IMR-90 (cell line): Measurements from ENCODE around the gene IFNLR1. TPM values are rescaled to one million over a fixed set of nuclear protein-coding genes. Genes with fewer than 3 reads are reported as not detected.

Experiments used
- ATAC-seq: fragments of 200-7000 bp; cut with Tn5 transposase; 2 replicates; pipeline ENCODE4 v1.9.1; 2020; ENCODE audit warnings: low read depth, mild to moderate bottlenecking, moderate library complexity
- BruUV-seq: library from RNA; stranded (reverse); fragments of 400-500 nt; replicated peaks from 2 replicates; lab custom pipeline; 2021; lab: Mats Ljungman, UMichigan
- CTCF ChIA-PET: fragments of 300-600 bp; formaldehyde crosslinking; extraction: SDS; loops from one replicate; lab custom pipeline; 2021; ENCODE audit warnings: antibody characterized with exemption; lab: Yijun Ruan, JAX
- POLR2A ChIA-PET: fragments of 300-600 bp; sonication (Branson Sonifier 250); formaldehyde crosslinking; loops from one replicate; lab custom pipeline; 2022; ENCODE audit warnings: antibody characterized with exemption; ENCODE audit not compliant: unreplicated experiment; lab: Charles Lee
- DNase-seq: peaks from one replicate; pipeline ENCODE4 v3.0.0; 2013
- H2AFZ ChIP-seq: replicated peaks from 2 replicates; pipeline ENCODE3; 2013; ENCODE audit warnings: low read length, mild to moderate bottlenecking; ENCODE audit not compliant: poor library complexity
- H2AK5ac ChIP-seq: 2 replicates; pipeline ENCODE4 v1.6.1; 2013; ENCODE audit warnings: low read depth, low read length, inconsistent platforms
- H2AK9ac ChIP-seq: replicated peaks from 2 replicates; pipeline ENCODE3; 2013; ENCODE audit warnings: mild to moderate bottlenecking, low read depth, low read length, moderate library complexity; ENCODE audit not compliant: poor library complexity
- H2BK120ac ChIP-seq: 2 replicates; pipeline ENCODE4 v1.6.1; 2013; ENCODE audit warnings: low read depth, low read length, inconsistent platforms
- H2BK15ac ChIP-seq: 3 replicates; pipeline ENCODE4 v1.6.1; 2013; ENCODE audit warnings: low read depth, low read length, inconsistent platforms
- H2BK20ac ChIP-seq: 2 replicates; pipeline ENCODE4 v1.6.1; 2013; ENCODE audit warnings: low read depth, mild to moderate bottlenecking, inconsistent platforms, low read length, moderate library complexity
- H2BK5ac ChIP-seq: 2 replicates; pipeline ENCODE4 v1.6.1; 2013; ENCODE audit warnings: mild to moderate bottlenecking, low read depth, low read length, inconsistent platforms; ENCODE audit not compliant: poor library complexity, severe bottlenecking
- H3K14ac ChIP-seq: replicated peaks from 2 replicates; pipeline ENCODE4 v1.6.1; 2013; ENCODE audit warnings: low read depth, low read length, inconsistent platforms
- H3K18ac ChIP-seq: 2 replicates; pipeline ENCODE4 v1.6.1; 2013; ENCODE audit warnings: low read depth, low read length, control low read depth
- H3K23ac ChIP-seq: 2 replicates; pipeline ENCODE4 v1.6.1; 2013; ENCODE audit warnings: low read depth, low read length, inconsistent platforms
- H3K27ac ChIP-seq: 2 replicates; pipeline ENCODE4 v1.5.1; 2013; ENCODE audit warnings: mild to moderate bottlenecking, control low read depth, low read length; ENCODE audit not compliant: insufficient read depth
- H3K27me3 ChIP-seq: 2 replicates; pipeline ENCODE4 v1.6.1; 2013; ENCODE audit warnings: low read length; ENCODE audit not compliant: control insufficient read depth, insufficient read depth
- H3K36me3 ChIP-seq: 2 replicates; pipeline ENCODE4 v1.6.1; 2013; ENCODE audit warnings: low read length, mixed read lengths; ENCODE audit not compliant: control insufficient read depth, insufficient read depth
- H3K4ac ChIP-seq: 2 replicates; pipeline ENCODE4 v1.6.1; 2013; ENCODE audit warnings: low read depth, low read length, inconsistent platforms
- H3K4me1 ChIP-seq: 2 replicates; pipeline ENCODE4 v1.6.1; 2013; ENCODE audit warnings: low read length, mixed read lengths; ENCODE audit not compliant: control insufficient read depth, insufficient read depth
- H3K4me2 ChIP-seq: 2 replicates; pipeline ENCODE4 v1.6.1; 2013; ENCODE audit warnings: low read depth, mild to moderate bottlenecking, control low read depth, low read length, moderate library complexity
- H3K4me3 ChIP-seq: 2 replicates; pipeline ENCODE4 v1.5.1; 2013; ENCODE audit warnings: low read depth, mild to moderate bottlenecking, control low read depth, low read length, moderate library complexity; ENCODE audit not compliant: insufficient read depth
- H3K56ac ChIP-seq: 2 replicates; pipeline ENCODE4 v1.6.1; 2013; ENCODE audit warnings: low read length, inconsistent platforms; ENCODE audit not compliant: insufficient read depth; ENCODE audit errors: extremely low read depth
- H3K79me1 ChIP-seq, 2 experiments: 2 replicates each; pipeline ENCODE4 v1.6.1; 2013; ENCODE audit warnings: low read length in 2 of 2, inconsistent platforms in 1 of 2, low read depth in 1 of 2
- H3K9ac ChIP-seq: 2 replicates; pipeline ENCODE4 v1.6.1; 2013; ENCODE audit warnings: low read depth, low read length, control low read depth
- H3K9me1 ChIP-seq: 2 replicates; pipeline ENCODE4 v1.6.1; 2013; ENCODE audit warnings: low read length, inconsistent platforms; ENCODE audit not compliant: insufficient read depth
- H3K9me3 ChIP-seq: 2 replicates; pipeline ENCODE4 v1.6.1; 2013; ENCODE audit warnings: low read length; ENCODE audit not compliant: control insufficient read depth, insufficient read depth
- H4K20me1 ChIP-seq: 2 replicates; pipeline ENCODE4 v1.6.1; 2013; ENCODE audit warnings: low read length, inconsistent platforms; ENCODE audit not compliant: insufficient read depth
- H4K5ac ChIP-seq: 2 replicates; pipeline ENCODE4 v1.6.1; 2013; ENCODE audit warnings: mild to moderate bottlenecking, low read depth, low read length, control low read depth
- H4K8ac ChIP-seq, 2 experiments: 2 replicates each; pipeline ENCODE4 v1.6.1; 2013; ENCODE audit warnings: low read depth in 2 of 2, low read length in 2 of 2, control low read depth in 1 of 2, inconsistent platforms in 1 of 2
- H4K91ac ChIP-seq: 2 replicates; pipeline ENCODE4 v1.6.1; 2013; ENCODE audit warnings: low read depth, low read length, inconsistent platforms; ENCODE audit not compliant: insufficient read depth
- MAFK ChIP-seq: IDR thresholded peaks from 2 replicates; pipeline ENCODE4 v1.6.1; 2012; ENCODE audit warnings: low read depth, low read length, improper control_type of control experiment
- NFE2L2 ChIP-seq: fragments of 150-350 bp; IDR thresholded peaks from 2 replicates; pipeline ENCODE4 v1.6.1; 2016; ENCODE audit warnings: low read depth, mild to moderate bottlenecking, low read length
- WGBS, 2 experiments: methylation state at CpG; one replicate each; pipeline versions ENCODE4 v1.1.5 to v1.1.7; 2013; ENCODE audit warnings: missing lambda C conversion rate in 2 of 2; ENCODE audit not compliant: insufficient read length in 1 of 2; ENCODE audit errors: extremely low coverage in 2 of 2; 5-methylcytosine and 5-hydroxymethylcytosine counted together
- dilution Hi-C: fragments of 300-500 bp; cut with HindIII; formaldehyde crosslinking; loops from one replicate; pipeline ENCODE4 v1.14.3; 2018; ENCODE audit warnings: low sequenced_read_pairs; ENCODE audit not compliant: unreplicated experiment
- in situ Hi-C: fragments of 300-500 bp; cut with MboI; formaldehyde crosslinking; loops from 3 replicates; pipeline ENCODE4 v1.14.3; 2019; ENCODE audit warnings: low sequenced_read_pairs, inconsistent platforms, mixed read lengths
- intact Hi-C: fragments of 100-400 bp; cut with micrococcal nuclease; formaldehyde crosslinking; loops from 2 replicates; pipeline ENCODE4 v1.10.0; 2022
- polyA plus RNA-seq, 3 experiments: library from polyadenylated mRNA; depleted of rRNA; stranded (reverse); fragments of >200 nt; gene quantifications; 2 replicates each; pipeline ENCODE4 v1.2.3, GENCODE V29; 2012; ENCODE audit warnings: low replicate concordance in 1 of 3
- total RNA-seq: library from RNA; depleted of rRNA; stranded (reverse); fragments of >200 nt; gene quantifications from 2 replicates; pipeline ENCODE4 v1.2.3, GENCODE V29; 2012

IFNLR1 gene
- total and polyA plus RNA-seq, 2 of the 4 experiments (the other 2 are of a cell fraction): not detected

- WGBS, 2 experiments: 60% methylated on average over 1 of the region's 3 CpGs; no CpG with 5 or more reads in 1 of the 2 experiments
Measured at GRCh38 chr1:24190983-24191461, 3.9 kb upstream of the IFNLR1 start.

More at GRCh38 chr1:24190983-24191461, 3.9 kb upstream of the IFNLR1 start:
- Histone ChIP-seq H3K27me3 (peaks cover 22% of the 10 kb centered on the region), H3K79me1 (no peaks in the 10 kb centered on the region), H2AK5ac (no peak overlapping the region), H3K9me1 (peaks cover 3% of the 10 kb centered on the region; the same call in 1 of the 2 replicates), H4K20me1 (no peaks in the 10 kb centered on the region), H2BK20ac (no peak overlapping the region), H3K14ac (no peak overlapping the region), H2BK15ac (no peak overlapping the region), H3K4me3 (no peak overlapping the region), H2AFZ (no peak overlapping the region), H3K9me3 (no peaks in the 10 kb centered on the region), H3K36me3 (no peaks in the 10 kb centered on the region), H4K5ac (no peak overlapping the region), H2BK120ac (no peak overlapping the region), H3K4me1 (peaks cover 4% of the 10 kb centered on the region), H3K4ac (no peak overlapping the region), H3K23ac (no peak overlapping the region), H3K9ac (no peak overlapping the region), H3K18ac (no peak overlapping the region), H3K4me2 (no peak overlapping the region), H2AK9ac (no peak overlapping the region), H2BK5ac (no peak overlapping the region), H4K91ac (no peak overlapping the region), H4K8ac (no peak overlapping the region), H3K27ac (no peak overlapping the region), H3K56ac (no peak overlapping the region)
- ATAC-seq (no peak), DNase-seq (no peak)
- ChIA-PET CTCF (interaction anchor here (2.0 kb wide), 1 partner anchor 11 kb away, joined by 4 read pairs; no protein-coding TSS in a partner anchor), POLR2A (no interaction called here)
- in situ Hi-C loops: loop anchor here (5.0 kb wide), 1 partner anchor 441 kb away; no protein-coding TSS in a partner anchor
- TF ChIP-seq NFE2L2 (no peak), MAFK (no peak)
- dilution Hi-C loops: no loop called here
- no TSS peak for BruUV-seq
- intact Hi-C loops: no loop called here
